Stimulated activated CD4-positive, alpha-beta T cell treated with anti-CD3 and anti-CD28 coated beads, Interleukin-1b, Interleukin-23, amount 100 ng/mL, for 1 hour (primary cell): ENCODE data around the gene MAP3K14.
A peak's percentile ranks its signal among the peaks of the same experiment; 100 is the strongest.
"Not testable (repeated sequence)": the region's sequence is repeated elsewhere in the genome, so short reads cannot be mapped to it uniquely, and the experiment has no call there.

Experiments
- DNase-seq, 2 donors: peaks; one replicate each; pipeline ENCODE4 v3.0.0-alpha.2; 2020; ENCODE audit warnings: low read depth in 2 of 2

Gene MAP3K14

DNA sequence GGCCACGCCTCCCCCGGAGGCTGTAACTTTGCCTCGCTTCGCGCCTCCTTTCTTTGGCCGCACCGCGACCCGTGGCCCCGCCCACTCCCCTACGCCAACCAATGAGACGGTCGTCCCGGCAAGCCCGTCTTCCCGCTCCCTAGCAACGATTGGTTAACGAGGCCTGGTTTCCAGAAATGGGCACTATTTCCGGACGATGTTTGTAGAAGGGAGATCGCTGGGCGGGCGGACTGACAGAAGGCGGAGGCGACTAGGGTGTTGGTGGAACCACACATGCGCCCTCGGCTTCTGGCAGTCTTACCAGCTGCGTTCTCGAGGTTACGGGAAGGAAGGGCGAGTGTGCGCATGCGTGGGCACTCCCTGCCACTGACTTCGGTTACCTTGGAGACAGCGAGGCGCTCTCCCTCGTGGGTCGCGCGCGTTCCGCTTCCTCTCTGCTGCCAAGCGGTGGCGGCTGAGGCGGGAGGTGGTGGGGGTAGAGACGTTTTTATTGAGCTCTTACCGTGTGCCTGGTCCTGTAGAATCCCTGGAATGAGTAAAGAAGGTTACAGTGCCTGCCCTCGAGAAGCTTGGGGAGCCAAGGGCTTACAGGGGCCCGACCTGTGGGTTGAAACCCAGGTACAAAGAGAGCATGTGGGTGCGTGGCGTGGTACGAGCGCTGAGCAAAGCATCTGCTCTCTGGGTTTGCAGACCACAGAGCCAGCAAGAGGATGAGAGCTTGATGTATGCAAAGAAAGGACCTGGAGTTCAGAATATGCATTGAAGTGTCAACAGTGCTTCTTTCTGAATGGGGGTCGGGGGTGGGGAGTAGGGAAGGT, 500 bp upstream of the MAP3K14 start:
- peak; percentile 99 for DNase-seq

DNA sequence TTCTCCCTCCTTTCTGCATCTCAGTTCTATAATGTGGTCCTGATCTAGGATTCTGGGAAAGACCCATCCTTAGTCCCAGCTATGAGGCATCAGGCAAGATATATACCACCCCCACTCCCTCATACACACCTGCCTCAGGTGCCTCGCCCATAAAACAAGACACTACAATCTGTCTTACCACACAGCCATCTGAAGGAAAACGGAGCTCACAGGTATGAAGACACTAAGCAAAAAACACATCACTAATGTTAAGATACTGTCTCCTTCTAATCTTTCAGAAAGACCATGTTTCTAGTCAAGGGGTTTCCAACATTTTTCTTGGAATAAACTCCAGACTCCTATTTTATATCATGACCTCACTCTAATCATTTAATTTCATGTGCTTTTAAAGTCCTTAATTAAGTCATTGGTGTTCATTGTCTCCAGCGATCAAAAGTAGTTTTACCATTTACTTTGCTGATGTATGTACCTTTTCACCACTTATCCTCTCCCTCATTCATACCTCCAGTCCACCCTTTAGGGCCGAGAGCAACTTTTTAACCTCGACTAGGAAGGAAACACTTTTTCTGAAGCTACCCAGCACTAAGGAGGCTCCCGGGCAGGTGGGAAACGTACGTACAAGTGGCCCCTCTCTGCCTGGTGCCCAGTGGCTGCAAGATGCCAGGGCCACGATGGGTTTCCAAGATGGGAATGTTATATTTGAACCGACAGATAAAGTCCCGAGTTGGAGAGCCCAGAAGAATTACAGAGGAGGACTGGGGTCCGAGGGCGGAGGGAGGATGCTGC, 979 bp downstream of the MAP3K14 start:
- DNase-seq = no peak

DNA sequence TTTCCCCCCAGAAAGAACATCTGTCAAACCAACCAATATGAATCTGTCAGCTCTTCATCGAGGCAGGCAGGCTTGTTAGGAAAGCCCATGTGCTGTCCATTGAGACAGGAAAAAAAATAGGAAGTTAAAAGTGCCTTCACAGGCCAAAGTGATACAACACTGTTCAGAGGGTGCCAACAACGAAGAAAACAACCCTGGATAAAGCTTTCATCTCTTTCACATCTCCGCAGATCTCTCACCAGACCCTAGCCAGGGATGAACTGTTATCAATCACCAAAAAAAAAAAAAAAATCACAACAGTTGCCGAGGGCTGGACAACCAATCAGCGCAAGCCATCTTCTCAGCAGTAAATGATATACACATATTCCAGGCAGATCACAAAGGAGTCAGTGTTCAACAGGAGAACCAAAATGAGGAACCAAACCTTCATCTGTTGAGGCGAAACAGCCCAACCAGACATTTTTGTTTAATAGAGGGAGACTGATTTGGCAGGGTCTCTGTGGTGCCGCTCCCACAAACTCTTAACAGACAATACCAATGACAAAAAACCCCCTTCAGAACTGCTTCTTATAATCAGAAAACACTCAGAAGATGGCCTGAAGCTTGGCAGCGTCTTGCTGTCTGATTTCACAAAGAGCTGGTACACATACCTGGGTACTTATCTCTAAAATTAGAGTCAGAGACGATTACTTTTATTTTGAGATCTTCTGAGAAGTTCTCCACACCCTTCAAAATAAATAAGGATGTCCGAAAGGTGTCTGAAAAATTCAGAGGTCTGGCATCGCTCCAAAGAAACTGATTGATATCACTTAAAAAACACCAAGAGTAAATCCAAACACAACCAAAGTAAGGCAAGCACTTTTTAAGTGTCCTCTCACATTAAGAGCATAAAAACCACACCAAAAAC, 1.8 kb downstream of the MAP3K14 start:
- DNase-seq = no peak

DNA sequence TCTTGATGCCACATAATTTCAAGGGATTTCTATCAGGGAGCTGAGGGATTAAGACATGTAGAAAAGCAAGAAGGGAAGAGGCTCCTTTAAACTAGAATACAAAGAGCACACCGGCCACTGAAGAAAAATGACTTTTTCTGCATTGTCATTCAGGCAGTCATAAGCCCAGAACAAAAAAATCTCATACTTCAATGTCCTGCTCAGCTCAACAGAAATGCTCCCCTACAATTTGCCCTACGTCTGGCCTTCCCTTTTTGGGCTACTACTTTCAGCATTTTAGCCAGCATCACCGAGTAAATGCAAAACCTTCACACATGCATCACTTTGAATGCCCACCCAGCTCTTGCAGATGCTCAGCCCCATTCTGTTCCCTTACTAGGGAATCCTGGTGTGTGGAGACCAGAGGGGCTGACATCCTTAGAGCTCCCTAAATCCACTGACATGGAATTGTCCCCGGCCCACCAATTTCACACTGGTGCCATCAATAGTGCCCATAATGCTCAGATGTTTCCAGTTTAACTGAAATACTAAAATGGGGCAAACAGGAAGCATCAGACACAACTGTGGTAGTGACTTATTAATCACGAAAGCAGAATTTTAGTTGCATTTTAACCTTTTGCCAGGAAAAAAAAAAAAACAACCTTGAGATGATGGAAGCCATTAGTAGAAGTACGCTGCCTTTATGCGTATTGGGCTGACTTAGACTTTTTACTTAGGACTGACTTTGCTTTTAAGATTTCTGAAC, 2.7 kb downstream of the MAP3K14 start:
- no peak for DNase-seq

DNA sequence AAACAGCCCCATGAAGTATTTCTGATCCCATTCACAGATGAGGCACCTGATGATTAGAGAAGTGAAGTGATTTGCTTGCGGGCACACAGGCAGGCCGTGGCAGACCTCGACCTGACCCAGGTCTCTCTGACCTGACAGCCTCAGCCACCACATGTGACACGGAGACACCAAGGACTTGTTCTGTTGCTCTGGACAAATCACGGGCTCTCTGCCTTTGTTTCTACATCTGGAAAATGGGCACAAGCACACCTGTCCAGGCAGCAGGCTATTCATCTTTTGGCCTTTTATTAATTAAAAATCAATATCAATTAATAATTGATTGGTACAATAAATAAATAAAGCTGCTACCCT, 3.4 kb downstream of the MAP3K14 start:
- DNase-seq = no peak

DNA sequence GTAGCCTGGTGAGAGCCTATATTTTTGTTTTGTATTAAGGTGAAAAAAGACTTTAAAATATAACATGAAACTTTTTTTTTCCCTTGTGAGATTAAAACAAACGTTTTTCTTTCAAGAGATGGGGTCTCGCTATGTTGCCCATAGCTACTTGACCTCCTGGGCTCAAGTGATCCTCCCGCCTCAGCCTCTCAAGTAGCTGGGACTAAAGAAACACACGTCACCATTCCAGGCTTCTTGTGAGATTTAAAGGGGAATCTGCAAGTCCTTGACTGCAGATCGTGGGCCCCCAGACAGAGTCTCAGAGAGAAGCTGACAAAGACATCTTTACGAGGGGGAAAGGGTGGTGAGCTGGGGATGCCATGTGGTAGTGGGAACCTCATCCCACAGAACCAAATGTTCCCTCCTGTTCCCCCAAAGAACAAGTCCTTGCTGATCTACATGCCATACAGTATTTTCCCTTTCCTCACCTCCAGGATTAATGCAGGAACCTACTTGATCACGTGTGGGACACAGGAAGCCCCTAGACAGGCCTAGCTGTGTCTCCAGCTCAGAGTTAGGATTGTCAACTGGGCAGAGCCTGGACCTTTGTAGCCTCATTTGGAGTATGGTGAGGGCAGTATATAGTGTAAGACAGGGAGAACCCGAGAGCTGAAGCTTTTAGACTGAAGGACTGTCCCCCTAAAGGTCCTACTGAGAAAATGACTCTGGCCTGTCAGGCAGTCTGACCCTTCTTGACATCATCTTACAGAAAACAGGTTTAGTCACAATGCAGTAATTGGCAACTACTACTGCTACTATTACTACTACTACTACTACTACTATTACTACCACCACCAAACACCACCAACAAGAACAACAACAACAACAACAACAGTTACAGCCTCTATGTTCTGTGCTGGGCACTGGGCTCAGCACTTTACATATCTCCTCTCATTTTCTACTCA, 4.1 kb downstream of the MAP3K14 start:
- no peak for DNase-seq

DNA sequence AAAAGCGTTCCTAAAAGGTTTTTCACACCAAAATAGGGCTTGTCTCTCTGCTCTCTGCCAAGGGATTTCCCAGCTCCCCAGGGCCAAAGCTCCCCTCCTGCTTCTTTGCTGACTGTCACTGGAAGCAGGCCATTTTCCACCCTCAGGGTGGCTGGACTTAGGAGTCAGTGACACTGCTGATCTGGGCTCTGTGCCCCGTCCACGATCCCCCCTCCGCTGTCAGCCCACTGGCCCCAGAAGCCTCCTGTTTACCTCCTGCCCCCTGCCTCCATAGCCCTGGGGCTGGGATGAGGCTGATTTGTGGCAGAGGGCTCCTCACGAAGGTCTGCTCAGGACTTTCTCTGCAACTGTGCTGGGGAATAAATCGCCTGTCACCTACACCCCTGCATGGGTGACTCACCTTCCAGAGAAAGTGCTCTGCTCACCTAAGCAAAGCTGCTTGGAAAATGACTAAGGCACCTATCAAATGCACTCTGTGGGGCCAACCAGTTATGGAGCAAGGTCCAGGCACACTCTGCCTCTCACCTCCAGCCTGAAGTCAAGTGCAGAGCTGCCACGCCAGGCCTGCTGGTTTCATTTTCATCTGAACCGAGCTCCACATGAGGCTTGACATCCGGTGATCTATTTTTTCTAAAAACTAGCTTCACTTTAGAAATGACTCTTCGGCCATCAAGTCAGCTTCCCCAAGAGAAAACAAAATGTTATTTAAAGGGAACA, 4.9 kb downstream of the MAP3K14 start:
- DNase-seq = peak; percentile 18 to 56

DNA sequence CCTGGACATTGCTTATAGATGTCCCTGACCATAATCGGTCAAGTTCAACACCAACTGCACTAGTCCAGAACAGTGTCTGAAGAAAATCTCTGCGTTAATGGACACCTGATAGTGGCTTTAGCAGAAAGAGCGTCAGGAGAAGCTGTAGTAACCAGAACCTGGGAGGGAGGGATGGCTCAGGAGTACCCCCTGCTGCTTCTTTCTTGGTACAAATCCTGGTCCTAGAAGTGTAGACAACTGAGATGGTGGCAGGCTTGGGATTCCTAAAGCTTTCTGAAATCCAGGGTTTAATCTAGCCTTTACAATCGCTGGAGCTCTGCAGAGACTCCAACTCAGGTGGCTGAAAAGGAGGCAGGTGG, 5.4 kb downstream of the MAP3K14 start:
- DNase-seq = no peak

DNA sequence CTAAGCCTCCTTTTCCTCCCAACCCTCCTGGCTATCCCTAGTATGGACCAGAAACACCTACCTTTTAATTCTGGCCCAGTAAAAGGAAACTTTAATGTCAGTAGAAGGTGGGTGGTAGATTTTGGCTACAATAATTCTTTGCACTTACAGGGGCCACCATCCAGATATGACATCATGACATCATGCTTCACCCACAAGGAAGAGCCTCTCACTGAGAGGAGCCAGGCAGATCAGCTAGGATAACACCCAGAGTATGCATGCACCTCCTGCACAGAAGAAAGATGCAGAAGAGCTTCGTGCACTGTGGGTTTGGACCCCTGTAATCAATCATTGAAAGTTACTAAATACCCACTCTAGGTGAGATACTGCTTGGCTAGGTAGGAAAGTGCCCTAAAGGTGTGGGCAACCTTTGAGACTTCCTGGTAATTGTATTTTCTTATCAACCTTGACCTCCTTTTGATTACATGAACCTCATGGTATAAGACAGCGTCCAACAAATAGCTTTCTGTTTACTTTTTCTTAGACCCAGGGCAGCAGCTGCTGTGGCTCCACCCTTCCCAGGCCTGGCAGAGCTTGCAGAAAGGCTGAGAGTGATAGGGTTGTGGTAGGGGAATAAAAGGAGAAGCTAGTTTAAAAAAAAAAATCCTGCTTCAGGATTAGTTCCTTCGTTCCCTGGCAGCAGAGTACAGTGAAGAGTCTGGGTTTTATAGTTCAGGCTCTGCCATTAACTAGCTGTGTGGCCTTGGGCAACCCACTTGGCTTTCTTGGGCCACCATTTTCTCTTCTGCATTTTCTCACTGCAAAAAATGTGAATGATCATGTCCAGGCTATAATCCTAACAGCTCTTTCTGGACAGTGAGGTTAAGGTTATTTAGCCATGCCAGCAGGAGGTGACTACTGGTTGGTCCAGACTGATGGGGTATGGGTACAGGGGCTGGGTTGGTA, 6.2 kb downstream of the MAP3K14 start:
- no peak for DNase-seq

DNA sequence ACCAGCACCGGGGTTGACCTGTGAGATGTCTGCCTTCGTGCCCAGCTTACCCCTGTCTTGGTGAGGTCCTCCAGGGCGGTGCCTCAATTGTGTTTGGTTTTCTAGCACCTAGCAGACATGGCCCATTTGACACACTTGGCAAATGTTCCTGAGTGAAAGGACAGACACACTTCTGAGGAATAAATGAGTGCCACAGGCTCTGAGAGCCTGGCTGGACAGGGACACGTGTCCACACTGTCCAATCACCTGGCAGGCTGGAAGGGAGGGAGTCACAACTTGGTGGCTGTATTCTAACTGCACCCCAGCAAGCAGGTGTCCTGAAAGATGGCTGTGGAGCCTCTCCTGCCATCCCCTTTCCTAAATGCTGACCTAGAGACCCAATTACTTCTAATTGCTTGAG, 7.4 kb downstream of the MAP3K14 start:
- no peak for DNase-seq

DNA sequence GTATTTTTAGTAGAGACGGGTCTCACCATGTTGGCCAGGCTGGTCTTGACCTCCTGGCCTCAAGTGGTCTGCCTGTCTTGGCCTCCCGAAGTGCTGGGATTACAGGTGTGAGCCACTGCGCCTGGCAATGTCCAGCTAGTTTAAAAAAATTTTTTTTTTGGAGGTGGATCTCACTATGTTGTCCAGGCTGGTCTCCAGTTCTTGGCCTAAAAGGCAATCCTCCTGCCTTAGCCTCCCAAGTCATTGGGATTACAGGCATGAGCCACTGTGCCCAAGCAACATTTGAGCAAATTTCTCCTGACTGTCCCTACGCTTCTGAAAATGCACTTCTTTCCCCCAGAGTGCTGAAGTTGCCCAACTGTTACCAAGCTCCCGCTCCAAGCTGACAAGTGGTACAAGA, 8.0 kb downstream of the MAP3K14 start:
- DNase-seq = no peak

DNA sequence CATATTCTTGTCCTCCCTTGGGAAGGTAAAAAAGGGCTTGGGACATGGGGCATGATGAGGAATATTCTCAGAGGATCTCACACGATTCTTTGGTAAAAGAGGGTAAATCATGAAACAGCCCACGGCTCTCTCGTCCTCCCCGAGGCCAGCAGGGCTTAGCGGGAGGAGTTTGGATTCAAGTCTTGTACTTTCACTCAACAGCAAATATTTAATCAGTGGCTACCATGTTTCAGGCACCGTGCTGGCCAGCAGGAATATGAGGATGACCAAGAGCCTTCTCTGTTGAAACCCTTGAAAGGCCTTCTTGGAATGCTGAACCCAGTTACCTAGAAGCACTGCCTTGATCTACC, 8.8 kb downstream of the MAP3K14 start:
- no peak for DNase-seq

DNA sequence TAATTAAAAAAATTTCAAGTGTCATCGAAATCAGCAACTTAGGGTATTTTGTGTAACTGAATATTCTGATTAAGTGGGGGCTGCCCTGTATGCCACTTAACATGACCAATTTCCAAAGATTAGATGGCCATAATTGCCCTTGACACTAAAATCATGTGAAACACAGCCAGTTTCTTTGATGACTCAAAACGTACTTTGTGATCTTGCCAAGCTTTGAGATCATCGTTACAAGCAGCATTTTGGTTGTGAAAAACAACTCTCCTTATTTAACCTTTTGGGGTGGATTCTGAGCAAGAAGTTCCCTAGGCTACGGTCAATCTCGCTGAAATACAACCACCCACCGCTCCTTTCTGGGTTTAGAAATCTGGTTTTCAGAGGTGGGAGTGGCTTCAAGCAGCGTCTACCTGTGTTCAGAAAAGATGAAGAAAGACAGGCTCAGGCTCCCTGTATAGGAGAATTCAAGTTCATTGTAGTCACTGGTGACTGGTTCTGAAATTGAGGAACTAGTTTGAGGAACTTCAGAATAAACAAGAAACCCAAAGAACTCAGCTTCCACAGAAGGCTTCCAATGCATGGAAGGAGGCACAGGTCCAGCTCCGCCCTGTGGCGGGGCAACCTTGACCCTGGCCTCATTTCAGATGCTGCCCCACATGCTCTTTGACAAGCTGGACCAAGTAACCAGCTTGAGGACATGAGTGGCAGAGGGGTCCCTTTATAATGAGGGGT, 9.4 kb downstream of the MAP3K14 start:
- no peak for DNase-seq

DNA sequence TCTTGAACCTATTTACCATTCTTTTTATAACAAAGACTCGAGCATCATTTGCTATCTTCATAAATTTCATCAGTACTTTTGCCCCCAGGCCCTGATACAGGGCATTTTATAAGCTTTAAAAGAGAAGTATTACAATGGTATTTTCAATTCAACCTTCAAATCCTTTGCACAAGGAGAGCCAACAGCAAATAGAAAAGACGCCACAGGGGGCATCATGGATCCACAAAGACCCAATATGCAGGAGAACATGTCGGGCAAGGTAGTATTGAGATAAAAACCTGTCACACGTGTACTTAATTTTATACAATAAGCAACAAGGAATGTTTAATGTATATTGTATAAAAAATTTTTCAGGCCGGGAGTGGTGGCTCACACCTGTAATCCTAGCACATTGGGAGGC, 10.2 kb downstream of the MAP3K14 start:
- DNase-seq = no peak

DNA sequence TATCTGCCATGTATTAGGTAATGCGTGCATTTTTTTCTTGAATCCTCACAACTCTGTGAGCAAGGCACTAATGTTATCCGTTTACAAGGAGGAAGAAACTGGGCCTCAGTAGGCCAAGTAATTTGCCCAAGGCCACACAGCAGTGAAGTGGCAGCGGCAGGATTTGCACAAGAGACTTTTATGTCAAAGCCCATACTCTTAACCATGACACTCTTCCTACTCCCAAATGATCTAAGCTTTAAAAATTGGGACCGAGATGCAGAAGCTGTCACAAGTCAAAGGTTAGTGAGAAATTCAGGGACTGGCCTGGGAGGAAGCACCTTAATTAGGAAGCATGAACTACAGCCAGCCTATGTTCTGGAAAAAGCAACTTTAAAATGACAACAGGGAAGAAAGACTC, 10.7 kb downstream of the MAP3K14 start:
- DNase-seq = no peak

DNA sequence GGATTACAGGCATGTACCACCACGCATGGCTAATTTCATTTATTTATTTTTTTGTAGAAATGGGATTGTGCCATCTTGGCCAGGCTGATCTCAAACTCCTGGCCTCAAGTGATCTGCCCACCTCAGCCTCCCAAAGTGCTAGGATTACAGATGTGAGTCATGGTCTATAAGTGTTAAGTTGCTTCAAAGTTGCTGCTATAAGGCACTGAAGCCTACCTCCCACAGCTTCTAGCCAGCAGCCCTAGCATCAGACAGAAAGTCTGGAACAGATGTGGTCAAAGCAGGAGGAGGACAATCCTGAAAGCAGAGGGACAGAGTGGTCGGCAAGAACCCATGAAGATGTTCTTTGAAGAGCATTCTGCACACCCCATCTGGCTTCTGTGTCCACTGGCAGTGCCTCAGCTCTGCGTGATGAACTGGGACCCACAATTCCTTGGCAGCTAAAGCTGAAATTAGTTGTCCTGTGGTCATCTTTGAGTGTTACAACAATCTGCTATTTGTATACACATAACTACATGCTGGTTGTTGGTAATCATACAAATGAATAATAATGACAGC, 11.2 kb downstream of the MAP3K14 start:
- DNase-seq = no peak

DNA sequence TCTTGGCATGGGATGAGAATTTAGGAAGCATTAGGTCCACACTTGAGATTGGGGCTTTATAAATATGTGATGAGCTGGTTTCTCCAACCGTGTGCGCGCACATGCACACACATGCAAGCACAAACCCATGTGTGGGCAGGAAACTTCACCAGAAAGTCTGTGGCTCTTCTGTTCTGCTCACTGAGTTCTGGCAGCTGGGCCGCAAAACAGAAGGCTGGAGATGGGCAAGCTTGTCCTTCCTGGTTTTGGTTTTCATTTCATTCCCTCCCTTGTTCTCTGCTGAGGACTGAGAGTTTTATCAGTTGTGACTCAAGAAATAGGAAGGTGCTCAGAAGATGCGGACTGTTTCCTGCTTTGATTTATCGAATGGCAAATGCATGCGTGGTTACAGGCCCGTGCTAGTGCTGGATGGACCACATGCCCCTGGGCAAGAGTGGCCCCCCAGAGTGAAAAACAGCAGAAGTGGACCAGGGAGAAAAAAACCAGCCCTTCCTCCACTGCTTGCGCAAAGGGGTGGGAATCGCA, 14.1 kb downstream of the MAP3K14 start:
- DNase-seq = no peak

DNA sequence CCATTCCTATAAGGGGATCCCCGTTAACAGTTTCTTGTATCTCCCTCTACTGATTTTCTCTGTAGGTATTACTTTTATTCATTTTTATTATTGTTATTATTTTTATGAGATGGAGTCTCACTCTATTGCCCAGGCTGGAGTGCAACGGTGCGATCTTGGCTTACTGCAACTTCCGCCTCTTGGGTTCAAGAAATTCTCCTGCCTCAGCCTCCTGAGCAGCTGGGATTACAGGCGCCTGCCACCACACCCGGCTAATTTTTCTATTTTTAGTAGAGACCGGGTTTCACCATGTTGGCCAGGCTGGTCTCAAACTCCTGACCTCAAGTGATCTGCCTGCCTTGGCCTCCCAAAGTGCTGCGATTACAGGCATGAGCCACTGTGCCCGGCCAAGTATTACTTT, 14.6 kb downstream of the MAP3K14 start:
- not testable (repeated sequence) for DNase-seq
